Measurements from ENCODE around the gene DENND2A. TPM values are rescaled to one million over a fixed set of nuclear protein-coding genes. Genes with fewer than 3 reads are reported as not detected.

Gene DENND2A
- polyA plus RNA-seq, 2 of the 4 experiments (the other 2 are of a cell fraction), result 0.37 to 0.63 TPM

DNA sequence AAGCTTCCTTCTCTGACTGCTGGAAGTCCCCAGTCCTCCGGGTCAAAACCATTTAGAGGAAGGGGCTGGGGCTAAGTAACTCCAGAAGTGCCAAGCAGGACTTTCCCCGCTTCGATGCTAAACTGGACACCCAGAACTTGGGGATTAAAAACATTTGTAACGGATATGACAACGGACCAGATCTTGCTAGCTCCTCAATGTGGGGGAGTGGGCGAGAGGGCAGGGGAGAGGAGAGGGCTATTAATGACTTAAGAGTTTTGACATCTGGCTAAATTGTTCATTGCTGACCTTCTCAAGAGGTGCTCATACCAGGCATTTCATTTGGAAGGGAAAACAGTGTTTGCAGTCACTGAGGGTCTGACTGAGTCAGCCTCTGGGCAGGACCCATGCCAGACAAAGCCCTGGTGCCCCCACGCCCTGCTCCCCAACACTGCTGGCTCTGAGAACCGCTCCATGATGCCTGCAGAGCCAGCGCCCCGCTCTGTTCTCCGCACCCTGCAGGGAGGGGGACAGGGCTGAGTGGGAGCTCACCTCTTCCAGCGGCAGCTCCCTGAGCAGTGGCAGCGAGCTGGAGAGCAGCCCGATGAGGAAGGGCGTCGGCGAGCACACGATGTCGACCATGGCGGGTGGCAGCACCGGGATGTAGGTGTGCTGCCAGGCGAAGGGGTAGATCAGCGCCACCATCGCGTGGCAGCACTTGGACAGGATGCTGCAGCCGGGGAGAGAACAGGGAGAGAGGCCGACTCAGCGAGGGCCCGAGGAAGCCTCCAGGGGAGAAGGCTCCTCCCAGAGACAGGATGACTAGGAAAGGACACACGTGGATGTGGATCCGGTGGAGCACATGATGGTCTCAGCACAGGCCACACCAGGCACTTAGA is 113.6 kb downstream of the DENND2A start:
- H3K9me3 ChIP-seq, result no peaks in the 10 kb centered on the region
- peak overlapping the region in 1 of 2 experiments; percentile 6; a peak in 1 of 6 replicates for H3K27ac ChIP-seq
- no peak for FAIRE-seq
- TF ChIP-seq JUN (IDR thresholded peaks at IDR 0.05) (no peak), EHMT2 (IDR thresholded peaks at IDR 0.05; ENCODE audit: low read depth) (no peak), NPAS2 (CRISPR knock-in tag; IDR thresholded peaks at IDR 0.05; ENCODE audit: borderline replicate concordance) (no peak), JUNB (IDR thresholded peaks at IDR 0.05) (no peak), BHLHE40 (IDR thresholded peaks at IDR 0.05; ENCODE audit: low read depth, low read length) (no peak)
- TF ChIP-seq, protein P1, sequence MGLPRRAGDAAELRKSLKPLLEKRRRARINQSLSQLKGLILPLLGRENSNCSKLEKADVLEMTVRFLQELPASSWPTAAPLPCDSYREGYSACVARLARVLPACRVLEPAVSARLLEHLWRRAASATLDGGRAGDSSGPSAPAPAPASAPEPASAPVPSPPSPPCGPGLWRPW (IDR thresholded peaks at IDR 0.05), result no peak
- ChIA-PET CTCF (interaction anchor here (1.1 to 24.2 kb wide), 6 partner anchors 10 to 120 kb away, joined by 3 to 493 read pairs (median 4); partner anchors contain the start of gene DENND2A), POLR2A (interaction anchor here (1.1 kb wide), 1 partner anchor 15 kb away, joined by 3 read pairs; no protein-coding TSS in a partner anchor)
- H3K4me2 ChIP-seq, result no peak overlapping the region
- WGBS (ENCODE audit: missing lambda C conversion rate), result 73% methylated on average over 26 of the region's 31 CpGs
- ATAC-seq, result peak; percentile 40 to 68; a peak in 5 of 6 replicates
- H3K4me3 ChIP-seq, result no peak overlapping the region
- peak in 1 of 2 experiments; percentile 29 for DNase-seq (ENCODE audit: low read depth in 1 of 2, low spot score in 1 of 2)
- H3K4me1 ChIP-seq, result no peaks in the 10 kb centered on the region

DNA sequence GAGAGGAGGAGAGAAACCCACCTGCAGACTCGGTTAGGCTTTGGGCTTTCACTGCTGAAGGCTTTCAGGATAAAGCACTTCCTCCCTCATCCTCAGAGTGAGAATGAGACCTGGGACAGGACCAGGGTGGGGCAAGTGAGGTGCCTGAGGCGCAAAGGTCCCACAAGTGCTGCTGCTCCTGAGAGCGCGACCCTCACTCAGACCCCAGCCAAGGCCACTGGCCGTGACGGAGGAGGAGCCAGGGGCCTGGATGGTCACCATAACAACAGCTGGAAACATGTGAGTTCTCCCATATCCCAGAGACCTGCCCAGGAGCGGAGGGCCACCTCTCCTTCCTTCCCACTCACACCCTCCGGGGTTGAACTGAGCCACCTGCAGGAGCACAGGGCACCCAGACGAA is 114.4 kb downstream of the DENND2A start:
- no peak overlapping the region for H3K4me2 ChIP-seq
- ChIA-PET POLR2A (interaction anchor here (1.1 kb wide), 1 partner anchor 15 kb away, joined by 3 read pairs; no protein-coding TSS in a partner anchor), CTCF (interaction anchor here (1.0 to 24.2 kb wide), 5 partner anchors 9 to 121 kb away, joined by 3 to 493 read pairs (median 4); partner anchors contain the start of gene DENND2A)
- 0 out of 6 replicates have a peak overlapping the region, but pooled peaks of 1 of the 2 experiments have one; percentile 0 for H3K27ac ChIP-seq
- H3K4me3 ChIP-seq, result no peak overlapping the region
- DNase-seq (ENCODE audit: low read depth in 1 of 2, low spot score in 1 of 2) (no peak), FAIRE-seq (no peak), ATAC-seq (peak; percentile 38 to 48; a peak in 5 of 6 replicates)
- 74% methylated on average over 9 of the region's 9 CpGs for WGBS (ENCODE audit: missing lambda C conversion rate)
- no peaks in the 10 kb centered on the region for H3K4me1 ChIP-seq
- no peaks in the 10 kb centered on the region for H3K9me3 ChIP-seq
- TF ChIP-seq RNF2 (IDR thresholded peaks at IDR 0.05; ENCODE audit: borderline replicate concordance, low read depth) (no peak), EHMT2 (IDR thresholded peaks at IDR 0.05; ENCODE audit: low read depth) (no peak), RCOR1 (IDR thresholded peaks at IDR 0.05; ENCODE audit: low read depth, low read length) (no peak), PHF8 (IDR thresholded peaks at IDR 0.05; ENCODE audit: borderline replicate concordance, low read depth) (no peak), RFX5 (IDR thresholded peaks at IDR 0.05) (no peak), CEBPB (IDR thresholded peaks at IDR 0.05) (no peak), ESRRA (IDR thresholded peaks at IDR 0.05; ENCODE audit: borderline replicate concordance, low read length) (no peak), ZSCAN20 (CRISPR knock-in tag; IDR thresholded peaks at IDR 0.05) (no peak), KDM1A (IDR thresholded peaks at IDR 0.05; ENCODE audit: low read depth) (no peak), ZFP36 (IDR thresholded peaks at IDR 0.05; ENCODE audit: borderline replicate concordance, partially characterized antibody) (no peak), HOXB13 (CRISPR knock-in tag; IDR thresholded peaks at IDR 0.05; ENCODE audit: low read depth) (no peak), HDAC2 (IDR thresholded peaks at IDR 0.05) (no peak)
- TF ChIP-seq, protein P2, sequence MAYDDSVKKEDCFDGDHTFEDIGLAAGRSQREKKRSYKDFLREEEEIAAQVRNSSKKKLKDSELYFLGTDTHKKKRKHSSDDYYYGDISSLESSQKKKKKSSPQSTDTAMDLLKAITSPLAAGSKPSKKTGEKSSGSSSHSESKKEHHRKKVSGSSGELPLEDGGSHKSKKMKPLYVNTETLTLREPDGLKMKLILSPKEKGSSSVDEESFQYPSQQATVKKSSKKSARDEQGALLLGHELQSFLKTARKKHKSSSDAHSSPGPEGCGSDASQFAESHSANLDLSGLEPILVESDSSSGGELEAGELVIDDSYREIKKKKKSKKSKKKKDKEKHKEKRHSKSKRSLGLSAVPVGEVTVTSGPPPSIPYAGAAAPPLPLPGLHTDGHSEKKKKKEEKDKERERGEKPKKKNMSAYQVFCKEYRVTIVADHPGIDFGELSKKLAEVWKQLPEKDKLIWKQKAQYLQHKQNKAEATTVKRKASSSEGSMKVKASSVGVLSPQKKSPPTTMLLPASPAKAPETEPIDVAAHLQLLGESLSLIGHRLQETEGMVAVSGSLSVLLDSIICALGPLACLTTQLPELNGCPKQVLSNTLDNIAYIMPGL (CRISPR knock-in tag; IDR thresholded peaks at IDR 0.05; ENCODE audit: borderline replicate concordance), result no peak
- TF ChIP-seq, protein P1 (IDR thresholded peaks at IDR 0.05), result no peak

DNA sequence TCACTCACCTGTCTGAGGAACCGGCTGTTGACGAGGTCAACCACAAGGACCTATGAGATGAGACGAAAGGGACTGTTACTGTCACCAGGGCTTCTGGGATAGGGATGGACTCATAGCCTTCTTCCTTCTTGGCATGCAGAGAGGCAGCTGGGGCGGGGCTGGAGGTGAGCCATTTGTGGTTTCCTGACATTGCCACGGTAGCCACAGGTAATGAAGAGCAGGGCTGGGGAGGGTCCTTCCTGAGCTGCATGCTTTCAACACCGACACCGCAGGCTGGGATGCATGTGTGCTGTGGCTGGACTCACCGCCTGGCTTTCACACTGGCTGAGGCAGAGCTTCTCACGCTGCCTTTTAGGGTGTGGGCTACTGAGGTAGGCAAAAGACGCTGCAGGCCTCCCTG is 114.9 kb downstream of the DENND2A start:
- Histone ChIP-seq H3K4me3 (no peak overlapping the region), H3K27ac (0 out of 6 replicates have a peak overlapping the region, but pooled peaks of 1 of the 2 experiments have one; percentile 0), H3K9me3 (no peaks in the 10 kb centered on the region), H3K4me1 (no peaks in the 10 kb centered on the region), H3K4me2 (no peak overlapping the region)
- FAIRE-seq (no peak), ATAC-seq (peak in 1 of 2 experiments; percentile 24; a peak in 3 of 6 replicates), DNase-seq (ENCODE audit: low read depth in 1 of 2, low spot score in 1 of 2) (no peak)
- 82% methylated on average over 10 of the region's 10 CpGs for WGBS (ENCODE audit: missing lambda C conversion rate)
- CTCF ChIA-PET, result interaction anchor here (0.5 to 24.2 kb wide), 5 partner anchors 8 to 122 kb away, joined by 3 to 493 read pairs (median 4); partner anchors contain the start of gene DENND2A
- POLR2A ChIA-PET, result interaction anchor here (1.1 kb wide), 1 partner anchor 16 kb away, joined by 3 read pairs; no protein-coding TSS in a partner anchor
- TF ChIP-seq PHF8 (IDR thresholded peaks at IDR 0.05; ENCODE audit: borderline replicate concordance, low read depth) (no peak), EHMT2 (IDR thresholded peaks at IDR 0.05; ENCODE audit: low read depth) (no peak), ZFP36 (IDR thresholded peaks at IDR 0.05; ENCODE audit: borderline replicate concordance, partially characterized antibody) (no peak), SREBF2 (IDR thresholded peaks at IDR 0.05) (no peak), HOXB13 (CRISPR knock-in tag; IDR thresholded peaks at IDR 0.05; ENCODE audit: low read depth) (no peak), HOXA7 (CRISPR knock-in tag; IDR thresholded peaks at IDR 0.05) (no peak), EP300 (IDR thresholded peaks at IDR 0.05) (no peak), HEYL (CRISPR knock-in tag; IDR thresholded peaks at IDR 0.05) (no peak), TP53 (CRISPR knock-in tag; IDR thresholded peaks at IDR 0.05) (no peak), HOXB5 (CRISPR knock-in tag; IDR thresholded peaks at IDR 0.05) (no peak), NFE2L2 (conservative IDR thresholded peaks at IDR 0.05; ENCODE audit: low read length) (no peak), ESRRA (IDR thresholded peaks at IDR 0.05; ENCODE audit: borderline replicate concordance, low read length) (no peak)
- TF ChIP-seq, protein P3, sequence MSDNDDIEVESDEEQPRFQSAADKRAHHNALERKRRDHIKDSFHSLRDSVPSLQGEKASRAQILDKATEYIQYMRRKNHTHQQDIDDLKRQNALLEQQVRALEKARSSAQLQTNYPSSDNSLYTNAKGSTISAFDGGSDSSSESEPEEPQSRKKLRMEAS (IDR thresholded peaks at IDR 0.05), result no peak

All from A549 (cell line).